SK-N-SH treated with all-trans-retinoic acid at 6 μM for 48 hours (cell line): ENCODE data around the gene DOC2B.

Source experiments
- CSDC2 ChIP-seq: fragments of 250-450 bp; sonication (Bioruptor Pico); IDR thresholded peaks from 2 replicates; pipeline ENCODE4 v1.5.0; 2020; ENCODE audit warnings: mild to moderate bottlenecking, moderate library complexity
- RARB ChIP-seq: fragments of 250-450 bp; sonication (Bioruptor Pico); IDR thresholded peaks from 2 replicates; pipeline ENCODE4 v1.8.0; 2021; ENCODE audit warnings: mild to moderate bottlenecking, moderate library complexity
- TF ChIP-seq, protein P1 (sequence below): fragments of 250-450 bp; sonication (Bioruptor Pico); IDR thresholded peaks from 2 replicates; pipeline ENCODE4 v1.8.0; 2020; ENCODE audit warnings: mild to moderate bottlenecking, moderate library complexity, borderline replicate concordance
- TF ChIP-seq, protein P2 (sequence below): fragments of 250-450 bp; sonication (Bioruptor Pico); IDR thresholded peaks from 2 replicates; pipeline ENCODE4 v1.5.0; 2020; ENCODE audit warnings: mild to moderate bottlenecking, moderate library complexity

DNA sequence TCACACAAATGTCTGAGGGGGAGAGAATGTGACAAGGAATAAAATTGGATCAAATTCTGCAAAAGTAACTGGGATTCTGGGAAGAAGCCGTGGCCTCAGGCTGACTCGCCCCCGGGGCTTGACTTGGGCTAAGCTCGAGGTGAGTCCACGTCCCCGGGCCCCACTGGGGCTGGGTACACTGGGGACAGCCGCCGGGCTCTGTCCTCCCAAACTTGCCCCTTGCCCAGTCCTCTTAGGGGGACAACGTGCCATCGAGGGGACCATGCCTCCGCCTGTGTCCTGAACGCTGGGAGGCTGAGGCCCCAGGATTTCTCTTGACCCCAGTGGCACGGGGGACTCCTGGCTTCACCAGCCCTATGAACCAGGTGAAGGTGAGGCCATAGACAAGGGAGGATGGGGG lies 21.1 kb downstream of the DOC2B start:
- TF ChIP-seq, protein P1, sequence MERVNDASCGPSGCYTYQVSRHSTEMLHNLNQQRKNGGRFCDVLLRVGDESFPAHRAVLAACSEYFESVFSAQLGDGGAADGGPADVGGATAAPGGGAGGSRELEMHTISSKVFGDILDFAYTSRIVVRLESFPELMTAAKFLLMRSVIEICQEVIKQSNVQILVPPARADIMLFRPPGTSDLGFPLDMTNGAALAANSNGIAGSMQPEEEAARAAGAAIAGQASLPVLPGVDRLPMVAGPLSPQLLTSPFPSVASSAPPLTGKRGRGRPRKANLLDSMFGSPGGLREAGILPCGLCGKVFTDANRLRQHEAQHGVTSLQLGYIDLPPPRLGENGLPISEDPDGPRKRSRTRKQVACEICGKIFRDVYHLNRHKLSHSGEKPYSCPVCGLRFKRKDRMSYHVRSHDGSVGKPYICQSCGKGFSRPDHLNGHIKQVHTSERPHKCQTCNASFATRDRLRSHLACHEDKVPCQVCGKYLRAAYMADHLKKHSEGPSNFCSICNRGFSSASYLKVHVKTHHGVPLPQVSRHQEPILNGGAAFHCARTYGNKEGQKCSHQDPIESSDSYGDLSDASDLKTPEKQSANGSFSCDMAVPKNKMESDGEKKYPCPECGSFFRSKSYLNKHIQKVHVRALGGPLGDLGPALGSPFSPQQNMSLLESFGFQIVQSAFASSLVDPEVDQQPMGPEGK (CRISPR knock-in tag), result no peak
- TF ChIP-seq, protein P2, sequence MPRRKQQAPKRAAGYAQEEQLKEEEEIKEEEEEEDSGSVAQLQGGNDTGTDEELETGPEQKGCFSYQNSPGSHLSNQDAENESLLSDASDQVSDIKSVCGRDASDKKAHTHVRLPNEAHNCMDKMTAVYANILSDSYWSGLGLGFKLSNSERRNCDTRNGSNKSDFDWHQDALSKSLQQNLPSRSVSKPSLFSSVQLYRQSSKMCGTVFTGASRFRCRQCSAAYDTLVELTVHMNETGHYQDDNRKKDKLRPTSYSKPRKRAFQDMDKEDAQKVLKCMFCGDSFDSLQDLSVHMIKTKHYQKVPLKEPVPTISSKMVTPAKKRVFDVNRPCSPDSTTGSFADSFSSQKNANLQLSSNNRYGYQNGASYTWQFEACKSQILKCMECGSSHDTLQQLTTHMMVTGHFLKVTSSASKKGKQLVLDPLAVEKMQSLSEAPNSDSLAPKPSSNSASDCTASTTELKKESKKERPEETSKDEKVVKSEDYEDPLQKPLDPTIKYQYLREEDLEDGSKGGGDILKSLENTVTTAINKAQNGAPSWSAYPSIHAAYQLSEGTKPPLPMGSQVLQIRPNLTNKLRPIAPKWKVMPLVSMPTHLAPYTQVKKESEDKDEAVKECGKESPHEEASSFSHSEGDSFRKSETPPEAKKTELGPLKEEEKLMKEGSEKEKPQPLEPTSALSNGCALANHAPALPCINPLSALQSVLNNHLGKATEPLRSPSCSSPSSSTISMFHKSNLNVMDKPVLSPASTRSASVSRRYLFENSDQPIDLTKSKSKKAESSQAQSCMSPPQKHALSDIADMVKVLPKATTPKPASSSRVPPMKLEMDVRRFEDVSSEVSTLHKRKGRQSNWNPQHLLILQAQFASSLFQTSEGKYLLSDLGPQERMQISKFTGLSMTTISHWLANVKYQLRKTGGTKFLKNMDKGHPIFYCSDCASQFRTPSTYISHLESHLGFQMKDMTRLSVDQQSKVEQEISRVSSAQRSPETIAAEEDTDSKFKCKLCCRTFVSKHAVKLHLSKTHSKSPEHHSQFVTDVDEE (CRISPR knock-in tag), result no peak
- no peak for TF ChIP-seq RARB (CRISPR knock-in tag)
- TF ChIP-seq CSDC2 (CRISPR knock-in tag), result no peak
